K562 (cell line): Measurements from ENCODE around the gene NBEA. TPM values are rescaled to one million over a fixed set of nuclear protein-coding genes. Genes with fewer than 3 reads are reported as not detected.
A peak's percentile ranks its signal among the peaks of the same experiment; 100 is the strongest.

ENCODE experiments used
- ATAC-seq: fragments of 200-7000 bp; cut with Tn5 transposase; 3 replicates; pipeline ENCODE4 v1.9.1; 2020; ENCODE audit warnings: moderate library complexity
- BruUV-seq: library from RNA; stranded (reverse); fragments of 400-500 nt; replicated peaks from 2 replicates; lab custom pipeline; 2021; lab: Mats Ljungman, UMichigan
- CTCF ChIA-PET: fragments of 300-600 bp; formaldehyde crosslinking; extraction: SDS; loops from one replicate; lab custom pipeline; 2021; ENCODE audit warnings: low intra/inter-chr PET ratio; lab: Yijun Ruan, JAX
- POLR2A ChIA-PET: fragments of 300-600, 350-650 bp; sonication (Branson Sonifier 250); formaldehyde crosslinking; extraction: SDS; loops from one replicate; lab custom pipeline; 2021; ENCODE audit warnings: antibody characterized with exemption, inconsistent platforms; lab: Yijun Ruan, JAX
- DNase-seq, 4 experiments: peaks; one replicate each; pipeline versions ENCODE4 v3.0.0 to v3.0.0-alpha.2; 2011 to 2018; ENCODE audit warnings: low spot score in 3 of 4, mixed read lengths in 3 of 4; ENCODE audit errors: extremely low read depth in 1 of 4
- FAIRE-seq: peaks from 2 replicates; lab custom pipeline; 2011; peaks lifted over from hg19 to GRCh38; lab: Jason Lieb, UNC
- H2AFZ ChIP-seq: 2 replicates; pipeline ENCODE4 v1.6.0; 2011; ENCODE audit warnings: low read depth, low read length, control low read depth, inconsistent platforms
- H3K27ac ChIP-seq: fragments of 200-600 bp; 3 replicates; pipeline ENCODE4 v1.8.0; 2011; ENCODE audit warnings: low read depth, mild to moderate bottlenecking, control low read depth, inconsistent platforms, low read length, moderate library complexity, mixed read lengths; ENCODE audit errors: extremely low read depth
- H3K27me3 ChIP-seq, 2 experiments: fragments of 300-600 bp in 1 of 2; 2 replicates in 1 of 2; 3 replicates in 1 of 2; pipeline versions ENCODE4 v1.6.0 to v1.8.0; 2011; ENCODE audit warnings: inconsistent platforms in 2 of 2, low read length in 2 of 2, mild to moderate bottlenecking in 1 of 2, mixed read lengths in 1 of 2, moderate library complexity in 1 of 2; ENCODE audit not compliant: control insufficient read depth in 2 of 2, insufficient read depth in 2 of 2
- H3K36me3 ChIP-seq: fragments of 300-600 bp; 3 replicates; pipeline ENCODE4 v1.8.0; 2011; ENCODE audit warnings: mild to moderate bottlenecking, low read length, inconsistent platforms; ENCODE audit not compliant: control insufficient read depth, insufficient read depth
- H3K4me1 ChIP-seq, 2 experiments: fragments of 200-600 bp in 1 of 2; replicated peaks in 1 of 2; 2 replicates in 1 of 2; 3 replicates in 1 of 2; pipeline versions ENCODE4 v1.5.1 to v1.8.0; 2011; ENCODE audit warnings: inconsistent platforms in 2 of 2, low read length in 2 of 2, mild to moderate bottlenecking in 1 of 2, mixed read lengths in 1 of 2, moderate library complexity in 1 of 2; ENCODE audit not compliant: control insufficient read depth in 2 of 2, insufficient read depth in 2 of 2
- H3K4me2 ChIP-seq: 2 replicates; pipeline ENCODE4 v1.6.1; 2011; ENCODE audit warnings: low read length, control low read depth, inconsistent platforms, mixed read lengths; ENCODE audit not compliant: insufficient read depth
- H3K4me3 ChIP-seq: fragments of 200-600 bp; sonication (generic), shearing (Covaris generic); 2 replicates; pipeline ENCODE4 v1.5.1; 2016; ENCODE audit warnings: control low read depth, inconsistent platforms
- H3K79me2 ChIP-seq: fragments of 200-600 bp; 3 replicates; pipeline ENCODE4 v1.8.0; 2011; ENCODE audit warnings: low read length, inconsistent platforms; ENCODE audit not compliant: control insufficient read depth, insufficient read depth
- H3K9ac ChIP-seq, 2 experiments: 2 replicates each; pipeline versions ENCODE4 v1.6.0 to v1.6.1; 2011; ENCODE audit warnings: low read depth in 2 of 2, low read length in 2 of 2, control low read depth in 1 of 2, inconsistent platforms in 1 of 2, mild to moderate bottlenecking in 1 of 2, mixed read lengths in 1 of 2; ENCODE audit not compliant: insufficient read depth in 1 of 2
- H3K9me1 ChIP-seq: one replicate; pipeline ENCODE4 v1.6.0; 2011; ENCODE audit warnings: inconsistent platforms, mild to moderate bottlenecking, low read length, moderate library complexity; ENCODE audit not compliant: control insufficient read depth, insufficient read depth
- H3K9me3 ChIP-seq: replicated peaks from 2 replicates; pipeline ENCODE4 v1.5.1; 2011; ENCODE audit warnings: low read depth, low read length, inconsistent platforms; ENCODE audit not compliant: control insufficient read depth, insufficient read depth
- H4K20me1 ChIP-seq: replicated peaks from 2 replicates; pipeline ENCODE4 v1.6.1; 2011; ENCODE audit warnings: low read length, inconsistent platforms, mixed read lengths; ENCODE audit not compliant: control insufficient read depth, insufficient read depth
- ATF1 ChIP-seq, 2 experiments: fragments of 450-650 bp in 1 of 2; IDR thresholded peaks; 2 replicates each; pipeline ENCODE4 v1.6.1; 2016; ENCODE audit warnings: missing compliant biosample characterization in 1 of 2, missing genetic modification characterization in 1 of 2
- CBX2 ChIP-seq: fragments of 200-600 bp; sonication (generic); IDR thresholded peaks from one replicate; pipeline ENCODE4 v1.6.1; 2012; ENCODE audit warnings: mild to moderate bottlenecking, low read length, inconsistent platforms; ENCODE audit not compliant: insufficient read depth, poor library complexity, severe bottlenecking
- CEBPG ChIP-seq, 3 experiments: fragments of 200-800 bp in 1 of 3; sonication (Bioruptor generic) in 1 of 3; sonication (generic) in 1 of 3; formaldehyde crosslinking in 1 of 3; IDR thresholded peaks in 2 of 3; conservative IDR thresholded peaks in 1 of 3; 2 replicates each; pipeline versions ENCODE4 v1.6.1 to v1.8.0; 2016 to 2022; ENCODE audit warnings: missing compliant biosample characterization in 2 of 3, missing genetic modification characterization in 2 of 3, mild to moderate bottlenecking in 1 of 3, missing genetic modification reagents in 1 of 3
- ZNF586 ChIP-seq: fragments of 450-650 bp; formaldehyde crosslinking; conservative IDR thresholded peaks from 2 replicates; pipeline ENCODE4 v1.4.0; 2020; ENCODE audit warnings: mild to moderate bottlenecking, moderate library complexity
- WGBS: fragments of 100-300 bp; shearing (Covaris generic); methylation state at CpG from one replicate; pipeline ENCODE4 v1.1.6; 2016; ENCODE audit warnings: low coverage, mixed read lengths; ENCODE audit not compliant: insufficient coverage; ENCODE audit errors: missing lambda C conversion rate; 5-methylcytosine and 5-hydroxymethylcytosine counted together
- in situ Hi-C: fragments of 300-500 bp; cut with MboI; formaldehyde crosslinking; loops from 4 replicates; pipeline ENCODE4 v1.15.0; 2018; ENCODE audit warnings: inconsistent platforms, mixed read lengths
- intact Hi-C: fragments of 100-400 bp; cut with micrococcal nuclease; formaldehyde crosslinking; loops from 2 replicates; pipeline ENCODE4 v1.14.2; 2022
- polyA plus RNA-seq, 8 experiments: library from polyadenylated mRNA; depleted of rRNA in 4 of 8; stranded (reverse) in 5 of 8; unstranded in 3 of 8; fragments of >200 nt; fragmentation: Nextera tagmentation in 2 of 8; fragmentation: Illumina TruSeq in 1 of 8; extraction: Ambion mirVana in 2 of 8; extraction: Trizol in 1 of 8; gene quantifications; 2 replicates each; pipeline versions ENCODE4 v1.2.1 to v1.2.3, GENCODE V29; 2011 to 2014; ENCODE audit warnings: inconsistent platforms in 1 of 8, missing spikeins in 1 of 8
- total RNA-seq, 7 experiments: library from RNA; depleted of rRNA in 6 of 7; stranded (reverse); fragments of >200 nt in 6 of 7; fragmentation: Illumina TruSeq in 2 of 7; extraction: Trizol in 2 of 7; gene quantifications; 2 replicates each; pipeline versions ENCODE4 v1.2.1 to v1.2.3, GENCODE V29; 2011 to 2021; ENCODE audit warnings: low replicate concordance in 1 of 7
- TF ChIP-seq, protein P1 (sequence below): fragments of 450-650 bp; conservative IDR thresholded peaks from 2 replicates; pipeline ENCODE4 v1.6.1; 2016; ENCODE audit warnings: missing genetic modification characterization, low read depth, mild to moderate bottlenecking, missing compliant biosample characterization, moderate library complexity

The NBEA gene
- total and polyA plus RNA-seq, 9 of the 15 experiments (the other 6 are each of a cell fraction or from before 2014, with no cell fraction given), result 0.03 to 0.94 (median 0.05) TPM; not detected in 2

DNA sequence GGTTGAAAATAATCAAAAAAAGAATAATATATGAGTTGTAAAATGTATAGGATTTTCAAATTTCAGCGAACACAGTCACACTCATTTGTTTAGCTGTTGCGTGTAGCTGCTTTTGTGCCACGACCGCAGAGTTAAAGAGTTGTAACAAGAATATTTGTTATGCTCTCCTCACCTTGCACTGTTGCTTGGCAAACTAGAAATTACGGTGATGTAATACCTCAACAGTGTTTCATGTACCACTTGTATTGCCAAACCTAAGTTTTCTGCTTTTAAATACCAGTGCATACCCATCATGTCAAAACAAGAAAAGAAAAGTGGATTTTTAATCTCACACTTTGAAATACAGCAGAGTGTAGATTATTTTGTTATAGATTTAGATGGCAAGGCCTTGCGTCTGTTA lies 201.1 kb downstream of the NBEA start:
- intact Hi-C loops (no loop called here), in situ Hi-C loops (no loop called here)
- no peak for TF ChIP-seq CEBPG (CRISPR knock-in tag; IDR thresholded peaks at IDR 0.05)
- TF ChIP-seq CEBPG (tag; conservative IDR thresholded peaks at IDR 0.05 in 1 of 2, IDR thresholded peaks at IDR 0.05 in 1 of 2), result peak in 1 of 2 experiments; percentile 54; a peak in 2 of 4 replicates
- no peak for TF ChIP-seq CBX2
- no peak for FAIRE-seq
- H3K79me2 ChIP-seq, result no peaks in the 10 kb centered on the region
- no TSS peak for BruUV-seq
- H3K27me3 ChIP-seq, result no peaks in the 10 kb centered on the region
- no peaks in the 10 kb centered on the region for H3K36me3 ChIP-seq
- H3K9me1 ChIP-seq, result no peaks in the 10 kb centered on the region
- H3K27ac ChIP-seq, result no peak overlapping the region
- CTCF ChIA-PET, result no interaction called here
- H2AFZ ChIP-seq, result no peak overlapping the region
- H4K20me1 ChIP-seq, result no peaks in the 10 kb centered on the region
- WGBS, result 0% methylated on average over 5 of the region's 6 CpGs
- no peaks in the 10 kb centered on the region for H3K4me1 ChIP-seq
- no peak for DNase-seq
- POLR2A ChIA-PET, result no interaction called here
- no peak overlapping the region for H3K4me2 ChIP-seq
- no peak overlapping the region for H3K9ac ChIP-seq
- ATAC-seq, result no peak
- no peak overlapping the region for H3K4me3 ChIP-seq
- H3K9me3 ChIP-seq, result no peaks in the 10 kb centered on the region

DNA sequence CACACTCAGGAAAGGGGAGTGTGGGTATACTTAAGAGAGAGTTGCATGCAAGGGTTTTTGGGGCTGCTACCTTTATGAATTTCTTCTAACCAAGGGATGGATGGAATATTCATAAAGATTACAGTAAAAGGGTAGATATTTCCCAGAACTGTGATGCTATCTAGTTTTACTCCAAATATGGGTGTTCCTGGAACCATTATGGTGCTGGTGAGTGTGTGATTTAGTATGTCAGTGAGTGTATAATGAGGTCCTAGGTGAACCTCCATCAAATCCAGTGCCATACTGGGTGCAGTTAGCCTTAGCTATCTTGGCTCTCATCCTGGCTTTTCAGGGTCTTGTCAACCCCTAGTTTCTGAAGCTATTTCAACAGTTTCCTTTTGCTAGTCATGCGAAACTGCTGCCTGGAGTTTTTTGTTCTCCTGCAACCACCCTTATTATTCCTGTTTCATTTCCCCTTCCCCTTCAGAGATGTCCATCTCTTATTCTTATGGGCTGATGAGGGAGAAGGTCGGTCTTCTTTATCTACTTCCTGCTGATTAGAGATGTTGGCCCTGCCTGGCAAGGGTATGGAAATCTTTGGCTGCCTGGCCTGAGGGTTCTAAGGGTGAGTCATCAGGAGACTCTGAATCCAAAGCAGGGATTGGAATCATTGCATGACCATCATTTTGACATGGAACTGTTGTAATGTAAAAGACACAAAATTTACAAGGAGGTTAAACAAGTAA lies 202.3 kb downstream of the NBEA start:
- WGBS, result 0% methylated on average over 2 of the region's 2 CpGs
- Histone ChIP-seq H3K9ac (no peak overlapping the region), H3K9me3 (no peaks in the 10 kb centered on the region), H3K9me1 (no peaks in the 10 kb centered on the region), H4K20me1 (no peaks in the 10 kb centered on the region), H3K79me2 (no peaks in the 10 kb centered on the region), H3K36me3 (no peaks in the 10 kb centered on the region), H3K27me3 (no peaks in the 10 kb centered on the region), H2AFZ (no peak overlapping the region), H3K4me1 (no peaks in the 10 kb centered on the region), H3K4me3 (no peak overlapping the region), H3K27ac (no peak overlapping the region), H3K4me2 (no peak overlapping the region)
- ChIA-PET POLR2A (no interaction called here), CTCF (no interaction called here)
- intact Hi-C loops (no loop called here), in situ Hi-C loops (no loop called here)
- ATAC-seq (no peak), DNase-seq (no peak), FAIRE-seq (no peak)
- no TSS peak for BruUV-seq
- TF ChIP-seq ATF1 (CRISPR knock-in tag; IDR thresholded peaks at IDR 0.05) (no peak), ATF1 (tag; IDR thresholded peaks at IDR 0.05) (no peak), ZNF586 (no peak)
- TF ChIP-seq, protein P1, sequence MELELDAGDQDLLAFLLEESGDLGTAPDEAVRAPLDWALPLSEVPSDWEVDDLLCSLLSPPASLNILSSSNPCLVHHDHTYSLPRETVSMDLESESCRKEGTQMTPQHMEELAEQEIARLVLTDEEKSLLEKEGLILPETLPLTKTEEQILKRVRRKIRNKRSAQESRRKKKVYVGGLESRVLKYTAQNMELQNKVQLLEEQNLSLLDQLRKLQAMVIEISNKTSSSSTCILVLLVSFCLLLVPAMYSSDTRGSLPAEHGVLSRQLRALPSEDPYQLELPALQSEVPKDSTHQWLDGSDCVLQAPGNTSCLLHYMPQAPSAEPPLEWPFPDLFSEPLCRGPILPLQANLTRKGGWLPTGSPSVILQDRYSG (tag), result no peak
